ENCODE data around the gene PRKCA. TPM values are rescaled to one million over a fixed set of nuclear protein-coding genes. Genes with fewer than 3 reads are reported as not detected.

PRKCA gene
- total and polyA plus RNA-seq, 2 donors from 2014 or later, result 8.0 to 50.8 TPM

DNA sequence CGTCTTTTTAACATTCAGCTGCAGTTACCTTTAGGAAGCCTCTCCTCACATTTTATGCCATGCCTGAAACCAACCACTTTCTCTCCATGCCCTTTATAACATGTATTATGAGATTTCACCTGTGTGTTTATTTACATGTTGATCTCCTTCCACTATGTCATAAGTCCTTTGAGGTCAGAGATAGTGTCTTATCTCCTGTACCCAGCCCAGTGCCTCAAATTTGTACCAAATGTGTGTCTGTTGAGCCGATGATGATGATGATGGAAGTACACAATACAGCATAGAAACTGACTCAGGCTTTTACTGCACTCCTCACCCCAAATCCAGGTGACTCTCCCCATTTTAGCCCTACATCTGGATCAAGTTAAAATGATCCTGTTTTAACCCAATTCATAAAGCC is 353.0 kb downstream of the PRKCA start:
- Histone ChIP-seq H3K27me3 (ENCODE audit: control insufficient read depth, insufficient read depth, low read length) (no peaks in the 10 kb centered on the region), H3K36me3 (ENCODE audit: control insufficient read depth in 2 of 3, insufficient read depth in 3 of 3, low read length in 3 of 3) (no peaks in the 10 kb centered on the region), H3K9ac (ENCODE audit: low read length in 3 of 3) (no peak overlapping the region), H3K4me3 (ENCODE audit: low read length in 3 of 3) (no peak overlapping the region), H3K27ac (ENCODE audit: low read depth in 2 of 2, low read length in 2 of 2) (no peak overlapping the region), H3K9me3 (ENCODE audit: control insufficient read depth in 2 of 3, insufficient read depth in 1 of 3, low read length in 3 of 3) (no peaks in the 10 kb centered on the region), H3K4me1 (ENCODE audit: control insufficient read depth in 2 of 3, insufficient read depth in 2 of 3, low read depth in 1 of 3, low read length in 3 of 3) (no peaks in the 10 kb centered on the region)
- DNase-seq (no peak), FAIRE-seq (no peak)
- intact Hi-C loops (cut with DNase I), result no loop called here
- no peak for TF ChIP-seq CTCF (IDR thresholded peaks at IDR 0.05; ENCODE audit: borderline replicate concordance, extremely low read depth, insufficient read depth)

DNA sequence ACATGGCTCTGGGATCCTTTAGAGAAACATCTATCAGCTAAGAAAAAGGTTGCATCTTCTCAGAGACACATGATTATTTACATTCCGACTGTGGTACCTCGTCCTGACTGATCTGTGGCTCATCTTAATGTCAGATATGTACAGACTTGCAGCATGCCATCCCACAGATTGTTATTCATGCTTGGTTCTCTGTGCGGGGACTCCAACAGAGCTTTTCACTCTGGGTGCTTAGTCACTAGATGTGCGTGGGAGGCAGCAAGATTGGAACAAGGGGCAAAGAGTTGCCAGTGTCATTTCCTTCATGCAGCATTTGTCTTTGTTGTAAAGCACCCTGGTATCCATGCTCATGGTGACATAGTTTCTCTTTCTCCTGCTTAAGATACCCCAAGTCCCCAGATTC is 353.4 kb downstream of the PRKCA start:
- no peak for FAIRE-seq
- DNase-seq, result no peak
- no peaks in the 10 kb centered on the region for H3K36me3 ChIP-seq (ENCODE audit: control insufficient read depth in 2 of 3, insufficient read depth in 3 of 3, low read length in 3 of 3)
- no peak overlapping the region for H3K9ac ChIP-seq (ENCODE audit: low read length in 3 of 3)
- H3K27ac ChIP-seq (ENCODE audit: low read depth in 2 of 2, low read length in 2 of 2), result no peak overlapping the region
- H3K27me3 ChIP-seq (ENCODE audit: control insufficient read depth, insufficient read depth, low read length), result no peaks in the 10 kb centered on the region
- H3K9me3 ChIP-seq (ENCODE audit: control insufficient read depth in 2 of 3, insufficient read depth in 1 of 3, low read length in 3 of 3), result no peaks in the 10 kb centered on the region
- intact Hi-C loops (cut with DNase I), result no loop called here
- H3K4me3 ChIP-seq (ENCODE audit: low read length in 3 of 3), result no peak overlapping the region
- H3K4me1 ChIP-seq (ENCODE audit: control insufficient read depth in 2 of 3, insufficient read depth in 2 of 3, low read depth in 1 of 3, low read length in 3 of 3), result no peaks in the 10 kb centered on the region
- no peak for TF ChIP-seq CTCF (IDR thresholded peaks at IDR 0.05; ENCODE audit: borderline replicate concordance, extremely low read depth, insufficient read depth)

GRCh38 chr17:66661411-66662256 is 359.2 kb downstream of the PRKCA start:
- intact Hi-C loops (cut with DNase I), result no loop called here
- Histone ChIP-seq H3K4me3 (ENCODE audit: low read length in 3 of 3) (no peak overlapping the region), H3K4me1 (ENCODE audit: control insufficient read depth in 2 of 3, insufficient read depth in 2 of 3, low read depth in 1 of 3, low read length in 3 of 3) (no peaks in the 10 kb centered on the region), H3K9me3 (ENCODE audit: control insufficient read depth in 2 of 3, insufficient read depth in 1 of 3, low read length in 3 of 3) (no peaks in the 10 kb centered on the region), H3K27me3 (ENCODE audit: control insufficient read depth, insufficient read depth, low read length) (no peaks in the 10 kb centered on the region), H3K27ac (ENCODE audit: low read depth in 2 of 2, low read length in 2 of 2) (no peak overlapping the region), H3K9ac (ENCODE audit: low read length in 3 of 3) (no peak overlapping the region), H3K36me3 (ENCODE audit: control insufficient read depth in 2 of 3, insufficient read depth in 3 of 3, low read length in 3 of 3) (no peaks in the 10 kb centered on the region)
- no peak for DNase-seq
- no peak for FAIRE-seq
- no peak for TF ChIP-seq CTCF (IDR thresholded peaks at IDR 0.05; ENCODE audit: borderline replicate concordance, extremely low read depth, insufficient read depth)
